ENCODE data around the gene PABPC1L. TPM values are rescaled to one million over a fixed set of nuclear protein-coding genes. Genes with fewer than 3 reads are reported as not detected.

The PABPC1L gene
- total RNA-seq, 1 experiment from 2014 or later: 127 TPM

DNA sequence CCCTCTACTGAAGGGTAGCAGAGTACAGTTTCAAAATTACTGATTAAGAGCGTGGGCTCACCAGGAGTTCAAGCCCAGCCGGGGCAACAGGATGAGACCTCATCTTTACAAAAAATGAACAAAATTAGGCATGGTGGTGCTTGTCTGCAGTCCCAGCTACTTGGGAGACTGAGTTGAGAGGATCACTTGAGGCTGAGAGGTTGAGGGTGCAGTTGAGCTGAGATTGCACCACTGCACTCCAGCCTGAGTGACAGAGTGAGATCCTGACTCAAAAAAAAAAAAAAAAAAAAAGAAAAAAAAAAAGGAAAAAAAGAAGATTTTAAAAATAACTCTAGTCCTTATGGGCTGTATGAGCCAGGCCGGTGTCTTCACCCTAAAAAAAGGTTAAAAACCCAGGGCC, 18.7 kb downstream of the PABPC1L start:
- H3K9ac ChIP-seq (ENCODE audit: low read length): no peak overlapping the region
- no peaks in the 10 kb centered on the region for H3K9me2 ChIP-seq (ENCODE audit: insufficient read depth)
- ChIA-PET RAD21 (ENCODE audit: low non-redundant PET in 1 of 2, low total read pairs in 2 of 2, uncharacterized antibody in 2 of 2, unreplicated experiment in 2 of 2) (no interaction called here), CTCF (interaction anchor here (0.6 kb wide), 1 partner anchor 385 kb away, joined by 3 read pairs; no protein-coding TSS in a partner anchor), POLR2A (interaction anchor here (0.9 kb wide), 1 partner anchor 19 kb away, joined by 3 read pairs; no protein-coding TSS in a partner anchor)
- no peak for DNase-seq (ENCODE audit: low read depth, low spot score)
- no TSS peak for BruUV-seq (replicated peaks)
- intact Hi-C loops (cut with micrococcal nuclease): no loop called here
- H3K4me2 ChIP-seq (ENCODE audit: low read length): no peak overlapping the region
- H3K36me3 ChIP-seq (ENCODE audit: control insufficient read depth in 1 of 2, insufficient read depth in 2 of 2, low read length in 2 of 2): peaks cover 20 to 24% of the 10 kb centered on the region in 2 experiments; a peak in 3 of 4 replicates
- no peak overlapping the region for H3K4me3 ChIP-seq (replicated peaks in 1 of 2; ENCODE audit: low read depth in 1 of 2, low read length in 2 of 2)
- no peaks in the 10 kb centered on the region for H3K9me3 ChIP-seq (ENCODE audit: control insufficient read depth in 1 of 2, insufficient read depth in 1 of 2, low read depth in 1 of 2, low read length in 2 of 2)
- H3K27me3 ChIP-seq (ENCODE audit: insufficient read depth, low read length): no peaks in the 10 kb centered on the region
- H4K20me1 ChIP-seq (ENCODE audit: insufficient read depth): no peaks in the 10 kb centered on the region
- no peak overlapping the region for H2AFZ ChIP-seq (ENCODE audit: low read depth, low read length, poor library complexity, severe bottlenecking)
- no peaks in the 10 kb centered on the region for H3K4me1 ChIP-seq (ENCODE audit: control insufficient read depth in 1 of 2, insufficient read depth in 2 of 2, low read length in 2 of 2)
- ATAC-seq: no peak
- TF ChIP-seq ELF1 (IDR thresholded peaks at IDR 0.05; ENCODE audit: borderline replicate concordance, low read depth) (no peak), POLR2A (IDR thresholded peaks at IDR 0.05; ENCODE audit: borderline replicate concordance, extremely low read depth, insufficient read depth, insufficient read length) (no peak), RAD21 (IDR thresholded peaks at IDR 0.05; ENCODE audit: low read depth) (no peak), SP1 (IDR thresholded peaks at IDR 0.05; ENCODE audit: low read depth) (no peak)
- TF ChIP-seq, protein P1, sequence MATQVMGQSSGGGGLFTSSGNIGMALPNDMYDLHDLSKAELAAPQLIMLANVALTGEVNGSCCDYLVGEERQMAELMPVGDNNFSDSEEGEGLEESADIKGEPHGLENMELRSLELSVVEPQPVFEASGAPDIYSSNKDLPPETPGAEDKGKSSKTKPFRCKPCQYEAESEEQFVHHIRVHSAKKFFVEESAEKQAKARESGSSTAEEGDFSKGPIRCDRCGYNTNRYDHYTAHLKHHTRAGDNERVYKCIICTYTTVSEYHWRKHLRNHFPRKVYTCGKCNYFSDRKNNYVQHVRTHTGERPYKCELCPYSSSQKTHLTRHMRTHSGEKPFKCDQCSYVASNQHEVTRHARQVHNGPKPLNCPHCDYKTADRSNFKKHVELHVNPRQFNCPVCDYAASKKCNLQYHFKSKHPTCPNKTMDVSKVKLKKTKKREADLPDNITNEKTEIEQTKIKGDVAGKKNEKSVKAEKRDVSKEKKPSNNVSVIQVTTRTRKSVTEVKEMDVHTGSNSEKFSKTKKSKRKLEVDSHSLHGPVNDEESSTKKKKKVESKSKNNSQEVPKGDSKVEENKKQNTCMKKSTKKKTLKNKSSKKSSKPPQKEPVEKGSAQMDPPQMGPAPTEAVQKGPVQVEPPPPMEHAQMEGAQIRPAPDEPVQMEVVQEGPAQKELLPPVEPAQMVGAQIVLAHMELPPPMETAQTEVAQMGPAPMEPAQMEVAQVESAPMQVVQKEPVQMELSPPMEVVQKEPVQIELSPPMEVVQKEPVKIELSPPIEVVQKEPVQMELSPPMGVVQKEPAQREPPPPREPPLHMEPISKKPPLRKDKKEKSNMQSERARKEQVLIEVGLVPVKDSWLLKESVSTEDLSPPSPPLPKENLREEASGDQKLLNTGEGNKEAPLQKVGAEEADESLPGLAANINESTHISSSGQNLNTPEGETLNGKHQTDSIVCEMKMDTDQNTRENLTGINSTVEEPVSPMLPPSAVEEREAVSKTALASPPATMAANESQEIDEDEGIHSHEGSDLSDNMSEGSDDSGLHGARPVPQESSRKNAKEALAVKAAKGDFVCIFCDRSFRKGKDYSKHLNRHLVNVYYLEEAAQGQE (IDR thresholded peaks at IDR 0.05; ENCODE audit: low read depth): no peak
- TF ChIP-seq, protein P2, sequence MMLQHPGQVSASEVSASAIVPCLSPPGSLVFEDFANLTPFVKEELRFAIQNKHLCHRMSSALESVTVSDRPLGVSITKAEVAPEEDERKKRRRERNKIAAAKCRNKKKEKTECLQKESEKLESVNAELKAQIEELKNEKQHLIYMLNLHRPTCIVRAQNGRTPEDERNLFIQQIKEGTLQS (IDR thresholded peaks at IDR 0.05): no peak
- H3K27ac ChIP-seq (ENCODE audit: low read depth, low read length): no peak overlapping the region
- no peaks in the 10 kb centered on the region for H3K79me2 ChIP-seq (ENCODE audit: insufficient read depth, low read length)

Measured in HCT116 (cell line).